IMR-90 (cell line): ENCODE results near the gene EFHD1. TPM values are rescaled to one million over a fixed set of nuclear protein-coding genes. Genes with fewer than 3 reads are reported as not detected.

Experiments used
- ATAC-seq: fragments of 200-7000 bp; cut with Tn5 transposase; 2 replicates; pipeline ENCODE4 v1.9.1; 2020; ENCODE audit warnings: low read depth, mild to moderate bottlenecking, moderate library complexity
- BruUV-seq: library from RNA; stranded (reverse); fragments of 400-500 nt; replicated peaks from 2 replicates; lab custom pipeline; 2021; lab: Mats Ljungman, UMichigan
- CTCF ChIA-PET: fragments of 300-600 bp; formaldehyde crosslinking; extraction: SDS; loops from one replicate; lab custom pipeline; 2021; ENCODE audit warnings: antibody characterized with exemption; lab: Yijun Ruan, JAX
- POLR2A ChIA-PET: fragments of 300-600 bp; sonication (Branson Sonifier 250); formaldehyde crosslinking; loops from one replicate; lab custom pipeline; 2022; ENCODE audit warnings: antibody characterized with exemption; ENCODE audit not compliant: unreplicated experiment; lab: Charles Lee
- DNase-seq: peaks from one replicate; pipeline ENCODE4 v3.0.0; 2013
- H2AFZ ChIP-seq: replicated peaks from 2 replicates; pipeline ENCODE3; 2013; ENCODE audit warnings: low read length, mild to moderate bottlenecking; ENCODE audit not compliant: poor library complexity
- H2AK5ac ChIP-seq: 2 replicates; pipeline ENCODE4 v1.6.1; 2013; ENCODE audit warnings: low read depth, low read length, inconsistent platforms
- H2AK9ac ChIP-seq: replicated peaks from 2 replicates; pipeline ENCODE3; 2013; ENCODE audit warnings: mild to moderate bottlenecking, low read depth, low read length, moderate library complexity; ENCODE audit not compliant: poor library complexity
- H2BK120ac ChIP-seq: 2 replicates; pipeline ENCODE4 v1.6.1; 2013; ENCODE audit warnings: low read depth, low read length, inconsistent platforms
- H2BK15ac ChIP-seq: 3 replicates; pipeline ENCODE4 v1.6.1; 2013; ENCODE audit warnings: low read depth, low read length, inconsistent platforms
- H2BK20ac ChIP-seq: 2 replicates; pipeline ENCODE4 v1.6.1; 2013; ENCODE audit warnings: low read depth, mild to moderate bottlenecking, inconsistent platforms, low read length, moderate library complexity
- H2BK5ac ChIP-seq: 2 replicates; pipeline ENCODE4 v1.6.1; 2013; ENCODE audit warnings: mild to moderate bottlenecking, low read depth, low read length, inconsistent platforms; ENCODE audit not compliant: poor library complexity, severe bottlenecking
- H3K14ac ChIP-seq: replicated peaks from 2 replicates; pipeline ENCODE4 v1.6.1; 2013; ENCODE audit warnings: low read depth, low read length, inconsistent platforms
- H3K18ac ChIP-seq: 2 replicates; pipeline ENCODE4 v1.6.1; 2013; ENCODE audit warnings: low read depth, low read length, control low read depth
- H3K23ac ChIP-seq: 2 replicates; pipeline ENCODE4 v1.6.1; 2013; ENCODE audit warnings: low read depth, low read length, inconsistent platforms
- H3K27ac ChIP-seq: 2 replicates; pipeline ENCODE4 v1.5.1; 2013; ENCODE audit warnings: mild to moderate bottlenecking, control low read depth, low read length; ENCODE audit not compliant: insufficient read depth
- H3K27me3 ChIP-seq: 2 replicates; pipeline ENCODE4 v1.6.1; 2013; ENCODE audit warnings: low read length; ENCODE audit not compliant: control insufficient read depth, insufficient read depth
- H3K36me3 ChIP-seq: 2 replicates; pipeline ENCODE4 v1.6.1; 2013; ENCODE audit warnings: low read length, mixed read lengths; ENCODE audit not compliant: control insufficient read depth, insufficient read depth
- H3K4ac ChIP-seq: 2 replicates; pipeline ENCODE4 v1.6.1; 2013; ENCODE audit warnings: low read depth, low read length, inconsistent platforms
- H3K4me1 ChIP-seq: 2 replicates; pipeline ENCODE4 v1.6.1; 2013; ENCODE audit warnings: low read length, mixed read lengths; ENCODE audit not compliant: control insufficient read depth, insufficient read depth
- H3K4me2 ChIP-seq: 2 replicates; pipeline ENCODE4 v1.6.1; 2013; ENCODE audit warnings: low read depth, mild to moderate bottlenecking, control low read depth, low read length, moderate library complexity
- H3K4me3 ChIP-seq: 2 replicates; pipeline ENCODE4 v1.5.1; 2013; ENCODE audit warnings: low read depth, mild to moderate bottlenecking, control low read depth, low read length, moderate library complexity; ENCODE audit not compliant: insufficient read depth
- H3K56ac ChIP-seq: 2 replicates; pipeline ENCODE4 v1.6.1; 2013; ENCODE audit warnings: low read length, inconsistent platforms; ENCODE audit not compliant: insufficient read depth; ENCODE audit errors: extremely low read depth
- H3K79me1 ChIP-seq, 2 experiments: 2 replicates each; pipeline ENCODE4 v1.6.1; 2013; ENCODE audit warnings: low read length in 2 of 2, inconsistent platforms in 1 of 2, low read depth in 1 of 2
- H3K9ac ChIP-seq: 2 replicates; pipeline ENCODE4 v1.6.1; 2013; ENCODE audit warnings: low read depth, low read length, control low read depth
- H3K9me1 ChIP-seq: 2 replicates; pipeline ENCODE4 v1.6.1; 2013; ENCODE audit warnings: low read length, inconsistent platforms; ENCODE audit not compliant: insufficient read depth
- H3K9me3 ChIP-seq: 2 replicates; pipeline ENCODE4 v1.6.1; 2013; ENCODE audit warnings: low read length; ENCODE audit not compliant: control insufficient read depth, insufficient read depth
- H4K20me1 ChIP-seq: 2 replicates; pipeline ENCODE4 v1.6.1; 2013; ENCODE audit warnings: low read length, inconsistent platforms; ENCODE audit not compliant: insufficient read depth
- H4K5ac ChIP-seq: 2 replicates; pipeline ENCODE4 v1.6.1; 2013; ENCODE audit warnings: mild to moderate bottlenecking, low read depth, low read length, control low read depth
- H4K8ac ChIP-seq, 2 experiments: 2 replicates each; pipeline ENCODE4 v1.6.1; 2013; ENCODE audit warnings: low read depth in 2 of 2, low read length in 2 of 2, control low read depth in 1 of 2, inconsistent platforms in 1 of 2
- H4K91ac ChIP-seq: 2 replicates; pipeline ENCODE4 v1.6.1; 2013; ENCODE audit warnings: low read depth, low read length, inconsistent platforms; ENCODE audit not compliant: insufficient read depth
- FOS ChIP-seq: fragments of 150-350 bp; IDR thresholded peaks from 2 replicates; pipeline ENCODE4 v1.6.1; 2016; ENCODE audit warnings: low read depth, low read length
- MAZ ChIP-seq: IDR thresholded peaks from 2 replicates; pipeline ENCODE4 v1.6.1; 2012; ENCODE audit warnings: low read depth, mild to moderate bottlenecking, low read length, improper control_type of control experiment, moderate library complexity, borderline replicate concordance
- MXI1 ChIP-seq: IDR thresholded peaks from 2 replicates; pipeline ENCODE4 v1.6.1; 2012; ENCODE audit warnings: low read depth, mild to moderate bottlenecking, low read length, moderate library complexity, borderline replicate concordance
- POLR2A ChIP-seq: IDR thresholded peaks from 2 replicates; pipeline ENCODE4 v1.6.1; 2012; ENCODE audit warnings: mild to moderate bottlenecking, low read depth, low read length
- WGBS, 2 experiments: methylation state at CpG; one replicate each; pipeline versions ENCODE4 v1.1.5 to v1.1.7; 2013; ENCODE audit warnings: missing lambda C conversion rate in 2 of 2; ENCODE audit not compliant: insufficient read length in 1 of 2; ENCODE audit errors: extremely low coverage in 2 of 2; 5-methylcytosine and 5-hydroxymethylcytosine counted together
- dilution Hi-C: fragments of 300-500 bp; cut with HindIII; formaldehyde crosslinking; loops from one replicate; pipeline ENCODE4 v1.14.3; 2018; ENCODE audit warnings: low sequenced_read_pairs; ENCODE audit not compliant: unreplicated experiment
- in situ Hi-C: fragments of 300-500 bp; cut with MboI; formaldehyde crosslinking; loops from 3 replicates; pipeline ENCODE4 v1.14.3; 2019; ENCODE audit warnings: low sequenced_read_pairs, inconsistent platforms, mixed read lengths
- intact Hi-C: fragments of 100-400 bp; cut with micrococcal nuclease; formaldehyde crosslinking; loops from 2 replicates; pipeline ENCODE4 v1.10.0; 2022
- polyA plus RNA-seq, 3 experiments: library from polyadenylated mRNA; depleted of rRNA; stranded (reverse); fragments of >200 nt; gene quantifications; 2 replicates each; pipeline ENCODE4 v1.2.3, GENCODE V29; 2012; ENCODE audit warnings: low replicate concordance in 1 of 3
- total RNA-seq: library from RNA; depleted of rRNA; stranded (reverse); fragments of >200 nt; gene quantifications from 2 replicates; pipeline ENCODE4 v1.2.3, GENCODE V29; 2012
- TF ChIP-seq, protein P1 (sequence below): fragments of 150-350 bp; IDR thresholded peaks from 2 replicates; pipeline ENCODE4 v1.6.1; 2016; ENCODE audit warnings: low read depth, mild to moderate bottlenecking, low read length, moderate library complexity, borderline replicate concordance

Gene EFHD1
- total and polyA plus RNA-seq, 2 of the 4 experiments (the other 2 are of a cell fraction) = 0.27 TPM; not detected in 1

DNA sequence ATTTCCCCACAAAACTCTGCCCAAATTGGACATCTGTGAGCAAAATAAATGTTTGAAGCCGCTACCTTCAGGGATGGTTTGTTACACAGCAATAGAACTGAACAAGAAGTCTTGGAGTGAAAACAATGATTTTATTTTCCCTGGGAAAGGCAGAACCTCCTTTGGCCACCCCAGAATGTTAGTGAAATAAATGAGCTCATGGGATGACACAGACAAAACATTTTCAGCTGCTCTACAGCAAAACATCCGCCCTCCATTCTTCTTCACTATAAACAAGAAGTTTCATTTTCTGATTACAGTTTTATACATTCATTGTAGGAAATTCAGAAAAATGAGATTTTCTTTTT is 4.3 kb upstream of the EFHD1 start:
- no TSS peak for BruUV-seq
- Histone ChIP-seq H2BK15ac (no peak overlapping the region), H3K9me1 (no peaks in the 10 kb centered on the region), H3K9me3 (no peaks in the 10 kb centered on the region), H2AK9ac (no peak overlapping the region), H3K27ac (no peak overlapping the region), H3K56ac (no peak overlapping the region), H3K23ac (no peak overlapping the region), H3K36me3 (no peaks in the 10 kb centered on the region), H2AFZ (peak overlapping the region; percentile 14), H3K4me3 (no peak overlapping the region), H3K14ac (no peak overlapping the region), H2BK5ac (no peak overlapping the region), H2BK20ac (no peak overlapping the region), H4K20me1 (no peaks in the 10 kb centered on the region), H3K27me3 (peaks cover 47% of the 10 kb centered on the region), H3K9ac (no peak overlapping the region), H3K18ac (no peak overlapping the region), H2BK120ac (no peak overlapping the region), H2AK5ac (no peak overlapping the region), H3K4me1 (no peaks in the 10 kb centered on the region), H4K91ac (no peak overlapping the region), H4K8ac (no peak overlapping the region), H4K5ac (no peak overlapping the region), H3K4me2 (no peak overlapping the region), H3K4ac (no peak overlapping the region), H3K79me1 (no peaks in the 10 kb centered on the region)
- dilution Hi-C loops (no loop called here), intact Hi-C loops (no loop called here), in situ Hi-C loops (no loop called here)
- no CpG with 5 or more reads among the region's 2 CpGs for WGBS, 2 experiments
- POLR2A ChIA-PET = no interaction called here
- no peak for ATAC-seq
- TF ChIP-seq FOS (no peak), MAZ (no peak), MXI1 (no peak), POLR2A (no peak)
- TF ChIP-seq, protein P1, sequence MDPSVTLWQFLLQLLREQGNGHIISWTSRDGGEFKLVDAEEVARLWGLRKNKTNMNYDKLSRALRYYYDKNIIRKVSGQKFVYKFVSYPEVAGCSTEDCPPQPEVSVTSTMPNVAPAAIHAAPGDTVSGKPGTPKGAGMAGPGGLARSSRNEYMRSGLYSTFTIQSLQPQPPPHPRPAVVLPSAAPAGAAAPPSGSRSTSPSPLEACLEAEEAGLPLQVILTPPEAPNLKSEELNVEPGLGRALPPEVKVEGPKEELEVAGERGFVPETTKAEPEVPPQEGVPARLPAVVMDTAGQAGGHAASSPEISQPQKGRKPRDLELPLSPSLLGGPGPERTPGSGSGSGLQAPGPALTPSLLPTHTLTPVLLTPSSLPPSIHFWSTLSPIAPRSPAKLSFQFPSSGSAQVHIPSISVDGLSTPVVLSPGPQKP = no peak
- DNase-seq = no peak
- CTCF ChIA-PET = interaction anchor here (0.6 kb wide), 1 partner anchor 141 kb away, joined by 5 read pairs; no protein-coding TSS in a partner anchor
